ENCODE measurements around the gene QKI.

The QKI gene

DNA sequence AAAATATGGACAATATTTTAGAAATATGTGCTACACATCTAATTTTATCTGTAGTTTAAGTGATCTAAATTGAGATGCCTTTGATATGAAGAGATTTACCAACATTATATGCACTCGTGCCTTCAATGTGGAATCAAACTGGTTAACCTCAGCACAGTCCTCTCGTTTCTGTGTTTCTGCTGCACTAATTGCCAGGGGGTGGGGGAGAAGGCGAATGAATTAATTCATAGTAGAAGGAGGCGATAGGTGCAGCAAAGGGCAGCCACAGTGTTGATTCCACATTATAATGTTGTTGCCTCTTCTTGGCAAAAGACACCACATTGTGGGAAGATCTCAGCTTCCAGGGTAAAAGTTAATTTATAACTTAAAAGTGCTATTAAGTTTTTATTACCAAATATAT lies 161.6 kb downstream of the QKI start:
- DNase-seq (ENCODE audit: insufficient read length, low spot score) (no peak), FAIRE-seq (no peak)
- TF ChIP-seq CTCF (IDR thresholded peaks at IDR 0.05; ENCODE audit: insufficient read depth, missing control alignments), result no peak

DNA sequence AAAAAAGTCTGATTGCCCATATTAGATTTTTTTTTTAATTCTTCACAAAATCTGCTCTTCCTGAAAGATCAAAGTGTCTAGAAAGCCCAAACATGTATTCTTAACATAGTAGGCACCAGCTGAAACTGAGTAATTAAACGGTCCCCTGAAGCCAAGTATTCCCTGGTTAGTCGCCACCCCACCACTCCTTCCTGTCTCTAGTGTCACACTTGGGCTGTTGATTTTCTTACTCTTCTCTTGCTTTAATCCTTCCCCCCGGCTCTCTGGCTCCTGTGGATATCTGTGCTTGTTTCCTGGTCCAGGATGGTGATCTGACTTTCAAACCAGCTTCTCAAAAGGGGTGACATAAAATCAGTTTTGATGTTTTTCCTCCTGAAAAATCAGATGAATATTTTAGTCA lies 162.9 kb downstream of the QKI start:
- no peak for DNase-seq (ENCODE audit: insufficient read length, low spot score)
- TF ChIP-seq CTCF (IDR thresholded peaks at IDR 0.05; ENCODE audit: insufficient read depth, missing control alignments), result no peak
- no peak for FAIRE-seq

GRCh38 chr6:163579111-163579879 lies 164.8 kb downstream of the QKI start:
- DNase-seq (ENCODE audit: insufficient read length, low spot score) (no peak), FAIRE-seq (no peak)
- no peak for TF ChIP-seq CTCF (IDR thresholded peaks at IDR 0.05; ENCODE audit: insufficient read depth, missing control alignments)

GRCh38 chr6:163579880-163580295 lies 165.4 kb downstream of the QKI start:
- TF ChIP-seq CTCF (IDR thresholded peaks at IDR 0.05; ENCODE audit: insufficient read depth, missing control alignments), result peak; percentile 7
- FAIRE-seq, result no peak
- DNase-seq (ENCODE audit: insufficient read length, low spot score), result no peak

DNA sequence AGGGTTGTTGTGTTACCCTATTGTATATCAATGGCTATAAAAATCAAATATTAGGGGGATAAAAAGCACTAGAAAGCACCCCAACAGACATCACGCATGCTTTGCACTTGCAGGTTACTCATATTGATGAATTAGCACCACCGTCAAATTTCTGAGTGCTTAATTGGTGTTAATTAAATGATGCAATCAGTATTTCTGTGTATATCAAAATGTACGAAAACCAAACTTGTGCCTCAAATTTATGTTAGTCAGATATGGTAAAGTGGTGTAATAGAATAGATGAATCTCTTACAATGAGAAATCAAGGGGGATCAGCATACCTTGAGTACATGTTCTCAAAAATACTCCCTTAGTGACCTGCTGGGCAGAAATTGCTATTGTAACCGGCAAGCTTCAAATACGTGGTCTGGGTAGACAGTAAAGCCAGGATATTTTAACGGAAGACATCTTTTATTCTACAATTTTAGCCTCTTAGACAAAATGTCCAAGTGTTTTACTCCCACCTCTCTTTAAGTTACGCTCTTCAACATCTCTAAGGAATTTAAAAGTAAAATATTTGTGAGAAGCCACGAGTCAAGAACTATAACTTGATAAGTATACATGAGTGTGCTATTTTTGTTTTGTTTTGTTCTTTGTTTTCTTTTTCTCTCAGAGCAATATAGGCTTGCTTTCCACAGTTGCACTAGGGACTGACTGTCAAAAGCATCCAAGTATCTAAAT lies 166.0 kb downstream of the QKI start:
- FAIRE-seq (no peak), DNase-seq (ENCODE audit: insufficient read length, low spot score) (no peak)
- TF ChIP-seq CTCF (IDR thresholded peaks at IDR 0.05; ENCODE audit: insufficient read depth, missing control alignments), result no peak

DNA sequence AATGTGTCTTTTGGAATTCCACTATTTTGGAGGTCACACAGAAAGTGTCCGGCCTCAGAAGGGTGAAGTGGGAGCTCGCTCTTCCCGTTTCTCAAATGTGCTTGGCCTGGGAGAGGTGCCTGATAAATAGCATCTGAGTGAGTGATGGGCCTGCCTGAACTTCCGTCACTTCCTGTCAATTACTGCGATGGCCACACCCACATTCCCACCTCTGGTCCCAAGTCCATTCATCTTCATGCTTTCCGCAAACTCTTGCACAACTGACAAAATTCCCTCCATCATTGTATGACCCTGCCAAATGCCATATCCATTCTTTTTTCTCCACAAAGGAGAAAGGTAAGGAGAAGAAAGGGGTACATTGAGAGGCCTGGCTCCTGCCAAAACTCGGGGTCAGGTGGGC lies 169.0 kb downstream of the QKI start:
- no peak for FAIRE-seq
- no peak for TF ChIP-seq CTCF (IDR thresholded peaks at IDR 0.05; ENCODE audit: insufficient read depth, missing control alignments)
- no peak for DNase-seq (ENCODE audit: insufficient read length, low spot score)

DNA sequence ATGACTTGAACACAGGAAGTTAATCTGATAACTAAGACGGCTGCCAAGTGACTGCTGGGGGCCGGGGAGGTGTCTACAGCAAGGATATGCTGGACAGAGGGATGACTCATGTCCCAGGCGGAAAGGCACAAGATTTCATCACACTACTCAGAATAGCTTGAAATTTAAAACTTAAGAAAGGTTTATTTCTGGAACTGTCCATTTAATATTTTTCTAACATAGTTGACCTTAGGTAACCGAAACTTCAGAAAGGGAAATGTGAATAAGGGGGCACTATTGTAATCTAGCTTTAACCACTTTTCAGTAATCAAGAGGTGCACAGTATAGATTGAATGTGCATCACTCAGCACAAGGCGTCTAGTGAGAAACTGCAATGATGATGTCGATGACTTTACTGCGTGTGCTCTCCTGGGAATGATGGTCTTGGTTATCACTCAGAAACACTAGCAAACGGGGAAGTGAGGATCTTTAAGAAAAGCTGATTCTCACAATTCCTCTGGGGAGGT lies 171.5 kb downstream of the QKI start:
- DNase-seq (ENCODE audit: insufficient read length, low spot score) (no peak), FAIRE-seq (no peak)
- no peak for TF ChIP-seq CTCF (IDR thresholded peaks at IDR 0.05; ENCODE audit: insufficient read depth, missing control alignments)
